SK-N-SH (cell line): ENCODE results near the gene KISS1R. TPM values are rescaled to one million over a fixed set of nuclear protein-coding genes. Genes with fewer than 3 reads are reported as not detected.
A peak's percentile ranks its signal among the peaks of the same experiment; 100 is the strongest.

Experiments
- CTCF ChIA-PET: fragments of 300-600, 350-600 bp; formaldehyde crosslinking; extraction: SDS; loops from one replicate; lab custom pipeline; 2021; lab: Yijun Ruan, JAX
- POLR2A ChIA-PET: fragments of 350-600 bp; sonication (Branson Sonifier 250); formaldehyde crosslinking; extraction: SDS; loops from one replicate; lab custom pipeline; 2020; ENCODE audit warnings: antibody characterized with exemption, inconsistent platforms; lab: Yijun Ruan, JAX
- DNase-seq: peaks from one replicate; pipeline ENCODE4 v3.0.0; 2012
- H2AFZ ChIP-seq: fragments of 200-600 bp; sonication (generic); 2 replicates; pipeline ENCODE4 v1.8.1; 2016; ENCODE audit warnings: antibody characterized with exemption, mild to moderate bottlenecking, low read depth
- H3F3A ChIP-seq: fragments of 200-600 bp; sonication (generic); replicated peaks from 2 replicates; pipeline ENCODE3; 2016; ENCODE audit warnings: antibody characterized with exemption, mild to moderate bottlenecking; ENCODE audit not compliant: insufficient read depth
- H3K27ac ChIP-seq, 2 experiments: fragments of 200-500 bp in 1 of 2; fragments of 200-600 bp in 1 of 2; sonication (Bioruptor generic) in 1 of 2; sonication (generic), shearing (Covaris generic) in 1 of 2; 2 replicates each; pipeline versions ENCODE4 v1.5.1 to v1.6.1; 2014 to 2016; ENCODE audit warnings: low read depth in 2 of 2, inconsistent platforms in 1 of 2, low read length in 1 of 2, mild to moderate bottlenecking in 1 of 2, mixed read lengths in 1 of 2
- H3K27me3 ChIP-seq: fragments of 200-600 bp; sonication (generic), shearing (Covaris generic); 2 replicates; pipeline ENCODE4 v1.6.1; 2016; ENCODE audit warnings: mixed run types; ENCODE audit not compliant: insufficient read depth
- H3K36me3 ChIP-seq, 2 experiments: fragments of 200-500 bp in 1 of 2; fragments of 200-600 bp in 1 of 2; sonication (Bioruptor generic) in 1 of 2; sonication (generic) in 1 of 2; replicated peaks in 1 of 2; 2 replicates each; pipeline versions ENCODE3 to v1.5.1; 2014 to 2016; ENCODE audit warnings: low read length in 1 of 2, mild to moderate bottlenecking in 1 of 2; ENCODE audit not compliant: insufficient read depth in 2 of 2, control insufficient read depth in 1 of 2
- H3K4me1 ChIP-seq, 2 experiments: fragments of 200-500 bp in 1 of 2; fragments of 200-600 bp in 1 of 2; sonication (Bioruptor generic) in 1 of 2; sonication (generic), shearing (Covaris generic) in 1 of 2; 2 replicates each; pipeline versions ENCODE4 v1.5.1 to v1.6.1; 2014 to 2016; ENCODE audit warnings: low read depth in 1 of 2, low read length in 1 of 2, mixed run types in 1 of 2; ENCODE audit not compliant: insufficient read depth in 2 of 2, control insufficient read depth in 1 of 2
- H3K4me2 ChIP-seq: fragments of 200-600 bp; sonication (generic), shearing (Covaris generic); 2 replicates; pipeline ENCODE4 v1.6.1; 2017; ENCODE audit warnings: mixed run types
- H3K4me3 ChIP-seq, 2 experiments: fragments of 200-500 bp in 1 of 2; fragments of 200-600 bp in 1 of 2; sonication (Bioruptor generic) in 1 of 2; sonication (generic), shearing (Covaris generic) in 1 of 2; 2 replicates each; pipeline versions ENCODE4 v1.5.1 to v1.8.1; 2014 to 2016; ENCODE audit warnings: low read depth in 2 of 2, inconsistent platforms in 1 of 2, low read length in 1 of 2, mild to moderate bottlenecking in 1 of 2, mixed read lengths in 1 of 2, moderate library complexity in 1 of 2
- H3K79me2 ChIP-seq: fragments of 200-600 bp; sonication (generic); 2 replicates; pipeline ENCODE4 v1.8.1; 2017; ENCODE audit warnings: mild to moderate bottlenecking; ENCODE audit not compliant: insufficient read depth
- H3K9ac ChIP-seq: fragments of 200-600 bp; sonication (generic); 2 replicates; pipeline ENCODE4 v1.6.1; 2017; ENCODE audit warnings: mixed run types
- H3K9me2 ChIP-seq: fragments of 200-600 bp; sonication (generic); 2 replicates; pipeline ENCODE4 v1.6.1; 2017; ENCODE audit warnings: mixed run types
- H3K9me3 ChIP-seq: fragments of 200-600 bp; sonication (generic); 2 replicates; pipeline ENCODE4 v1.6.1; 2017; ENCODE audit warnings: mixed run types, mild to moderate bottlenecking, moderate library complexity
- H4K20me1 ChIP-seq: fragments of 200-600 bp; sonication (generic); 2 replicates; pipeline ENCODE4 v1.6.1; 2017; ENCODE audit warnings: mild to moderate bottlenecking, mixed run types; ENCODE audit not compliant: insufficient read depth
- CHD2 ChIP-seq: fragments of 150-350 bp; IDR thresholded peaks from 2 replicates; pipeline ENCODE4 v1.6.1; 2018; ENCODE audit warnings: low read length; ENCODE audit not compliant: partially characterized antibody
- ELF1 ChIP-seq: IDR thresholded peaks from 2 replicates; pipeline ENCODE4 v1.4.0; 2012
- EP300 ChIP-seq, 2 experiments: IDR thresholded peaks; 2 replicates each; pipeline versions ENCODE4 v1.4.0 to v1.6.1; 2012; ENCODE audit warnings: borderline replicate concordance in 1 of 2, low read depth in 1 of 2, low read length in 1 of 2
- EZH2phosphoT487 ChIP-seq: fragments of 200-600 bp; sonication (generic); IDR thresholded peaks from 2 replicates; pipeline ENCODE4 v1.6.1; 2017; ENCODE audit warnings: low read depth, mixed run types, mild to moderate bottlenecking, antibody characterized with exemption, moderate library complexity, borderline replicate concordance
- FOXJ3 ChIP-seq: sonication (generic); formaldehyde crosslinking; IDR thresholded peaks from 2 replicates; pipeline ENCODE4 v1.5.1; 2020; ENCODE audit warnings: mild to moderate bottlenecking, missing genetic modification reagents
- FOXM1 ChIP-seq: IDR thresholded peaks from 2 replicates; pipeline ENCODE4 v1.4.0; 2012; ENCODE audit warnings: low read depth, mild to moderate bottlenecking
- GATA2 ChIP-seq: sonication (generic); formaldehyde crosslinking; IDR thresholded peaks from 2 replicates; pipeline ENCODE4 v1.5.0; 2020; ENCODE audit warnings: mild to moderate bottlenecking, missing genetic modification reagents
- JUND ChIP-seq: IDR thresholded peaks from 2 replicates; pipeline ENCODE4 v1.4.0; 2012
- MEF2A ChIP-seq: IDR thresholded peaks from 2 replicates; pipeline ENCODE4 v1.4.0; 2012; ENCODE audit warnings: low read depth, borderline replicate concordance
- MXI1 ChIP-seq: IDR thresholded peaks from 2 replicates; pipeline ENCODE4 v1.6.1; 2012; ENCODE audit warnings: mild to moderate bottlenecking, low read depth, low read length, improper control_type of control experiment
- NFIC ChIP-seq: IDR thresholded peaks from 2 replicates; pipeline ENCODE4 v1.4.0; 2012; ENCODE audit warnings: borderline replicate concordance
- NRF1 ChIP-seq: IDR thresholded peaks from 2 replicates; pipeline ENCODE4 v1.6.1; 2012; ENCODE audit warnings: low read depth, mild to moderate bottlenecking, low read length
- RAD21 ChIP-seq: IDR thresholded peaks from 2 replicates; pipeline ENCODE4 v1.6.1; 2012; ENCODE audit warnings: mild to moderate bottlenecking, low read length
- RCOR1 ChIP-seq: fragments of 150-350 bp; IDR thresholded peaks from 2 replicates; pipeline ENCODE4 v1.6.1; 2017; ENCODE audit warnings: antibody characterized with exemption, low read length
- RFX5 ChIP-seq: IDR thresholded peaks from 2 replicates; pipeline ENCODE4 v1.6.1; 2012; ENCODE audit warnings: mild to moderate bottlenecking, improper control_type of control experiment, low read length
- TAF1 ChIP-seq: IDR thresholded peaks from 2 replicates; pipeline ENCODE4 v1.6.1; 2012; ENCODE audit warnings: low read depth, mild to moderate bottlenecking, low read length, moderate library complexity, borderline replicate concordance
- TEAD4 ChIP-seq: IDR thresholded peaks from 2 replicates; pipeline ENCODE4 v1.4.0; 2012; ENCODE audit warnings: mild to moderate bottlenecking, borderline replicate concordance; ENCODE audit not compliant: insufficient read depth
- WGBS: methylation state at CpG from one replicate; pipeline ENCODE4 v1.1.6; 2017; ENCODE audit warnings: low lambda C conversion rate; 5-methylcytosine and 5-hydroxymethylcytosine counted together
- polyA plus RNA-seq, 3 experiments: library from polyadenylated mRNA; depleted of rRNA; stranded (reverse); fragments of >200 nt; gene quantifications; 2 replicates each; pipeline ENCODE4 v1.2.3, GENCODE V29; 2012
- TF ChIP-seq, protein P1 (sequence below): fragments of 200-600 bp; sonication (generic); IDR thresholded peaks from 2 replicates; pipeline ENCODE4 v1.6.1; 2017; ENCODE audit warnings: antibody characterized with exemption, mild to moderate bottlenecking, moderate library complexity
- TF ChIP-seq, protein P2 (sequence below): fragments of 150-350 bp; IDR thresholded peaks from 2 replicates; pipeline ENCODE4 v1.6.1; 2016; ENCODE audit warnings: mild to moderate bottlenecking, low read depth, low read length
- TF ChIP-seq, protein P3 (sequence below): IDR thresholded peaks from 2 replicates; pipeline ENCODE4 v1.4.0; 2012; ENCODE audit warnings: low read depth

The KISS1R gene
- polyA plus RNA-seq, 1 of the 3 experiments (the other 2 are of a cell fraction): not detected

DNA sequence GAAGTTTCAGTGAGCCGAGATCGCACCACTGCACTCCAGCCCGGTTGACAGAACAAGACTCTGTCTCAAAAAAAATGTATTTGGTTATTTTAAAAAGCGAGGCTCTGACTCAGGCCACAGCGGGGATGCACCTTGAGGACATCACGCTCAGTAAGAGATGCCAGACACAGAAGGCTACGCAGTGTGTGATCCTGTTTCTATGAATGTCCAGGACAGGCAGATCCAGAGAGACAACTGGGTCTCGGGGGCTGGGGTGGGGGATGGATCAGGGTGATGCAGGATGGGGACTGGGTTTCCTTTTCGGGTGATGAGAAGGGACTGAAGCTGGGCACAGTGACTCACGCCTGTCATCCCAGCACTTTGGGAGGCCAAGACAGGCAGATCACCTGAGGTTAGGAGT is 29.5 kb upstream of the KISS1R start:
- Histone ChIP-seq H3K27ac (peak overlapping the region in 1 of 2 experiments; percentile 2; a peak in 2 of 4 replicates), H3K9me2 (no peaks in the 10 kb centered on the region), H3K4me2 (no peak overlapping the region), H3F3A (peaks cover 6% of the 10 kb centered on the region), H3K79me2 (peaks cover 14% of the 10 kb centered on the region), H3K4me3 (no peak overlapping the region), H3K4me1 (peaks cover 0 to 20% of the 10 kb centered on the region in 2 experiments; a peak in 1 of 4 replicates), H3K9ac (no peak overlapping the region), H3K27me3 (no peaks in the 10 kb centered on the region), H4K20me1 (no peaks in the 10 kb centered on the region), H3K9me3 (no peaks in the 10 kb centered on the region), H2AFZ (no peak overlapping the region), H3K36me3 (peaks cover 4 to 51% of the 10 kb centered on the region in 2 experiments)
- no peak for DNase-seq
- ChIA-PET CTCF (interaction anchor here (1.8 kb wide), 1 partner anchor 24 kb away, joined by 5 read pairs; no protein-coding TSS in a partner anchor), POLR2A (no interaction called here)
- TF ChIP-seq ELF1: no peak
- TF ChIP-seq EP300 (IDR thresholded peaks at IDR 0.05; ENCODE audit: borderline replicate concordance in 1 of 2, low read depth in 1 of 2, low read length in 1 of 2): no peak
- TF ChIP-seq CHD2: no peak
- TF ChIP-seq MXI1: no peak
- no peak for TF ChIP-seq RCOR1
- TF ChIP-seq TEAD4: no peak
- TF ChIP-seq NFIC: no peak
- TF ChIP-seq, protein P1, sequence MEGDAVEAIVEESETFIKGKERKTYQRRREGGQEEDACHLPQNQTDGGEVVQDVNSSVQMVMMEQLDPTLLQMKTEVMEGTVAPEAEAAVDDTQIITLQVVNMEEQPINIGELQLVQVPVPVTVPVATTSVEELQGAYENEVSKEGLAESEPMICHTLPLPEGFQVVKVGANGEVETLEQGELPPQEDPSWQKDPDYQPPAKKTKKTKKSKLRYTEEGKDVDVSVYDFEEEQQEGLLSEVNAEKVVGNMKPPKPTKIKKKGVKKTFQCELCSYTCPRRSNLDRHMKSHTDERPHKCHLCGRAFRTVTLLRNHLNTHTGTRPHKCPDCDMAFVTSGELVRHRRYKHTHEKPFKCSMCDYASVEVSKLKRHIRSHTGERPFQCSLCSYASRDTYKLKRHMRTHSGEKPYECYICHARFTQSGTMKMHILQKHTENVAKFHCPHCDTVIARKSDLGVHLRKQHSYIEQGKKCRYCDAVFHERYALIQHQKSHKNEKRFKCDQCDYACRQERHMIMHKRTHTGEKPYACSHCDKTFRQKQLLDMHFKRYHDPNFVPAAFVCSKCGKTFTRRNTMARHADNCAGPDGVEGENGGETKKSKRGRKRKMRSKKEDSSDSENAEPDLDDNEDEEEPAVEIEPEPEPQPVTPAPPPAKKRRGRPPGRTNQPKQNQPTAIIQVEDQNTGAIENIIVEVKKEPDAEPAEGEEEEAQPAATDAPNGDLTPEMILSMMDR: no peak
- TF ChIP-seq RAD21: no peak
- no peak for TF ChIP-seq NRF1
- no peak for TF ChIP-seq JUND
- TF ChIP-seq TAF1: no peak
- no peak for TF ChIP-seq FOXJ3 (CRISPR knock-in tag)
- no peak for TF ChIP-seq RFX5
- TF ChIP-seq MEF2A: no peak
- TF ChIP-seq EZH2phosphoT487: no peak
- TF ChIP-seq, protein P2, sequence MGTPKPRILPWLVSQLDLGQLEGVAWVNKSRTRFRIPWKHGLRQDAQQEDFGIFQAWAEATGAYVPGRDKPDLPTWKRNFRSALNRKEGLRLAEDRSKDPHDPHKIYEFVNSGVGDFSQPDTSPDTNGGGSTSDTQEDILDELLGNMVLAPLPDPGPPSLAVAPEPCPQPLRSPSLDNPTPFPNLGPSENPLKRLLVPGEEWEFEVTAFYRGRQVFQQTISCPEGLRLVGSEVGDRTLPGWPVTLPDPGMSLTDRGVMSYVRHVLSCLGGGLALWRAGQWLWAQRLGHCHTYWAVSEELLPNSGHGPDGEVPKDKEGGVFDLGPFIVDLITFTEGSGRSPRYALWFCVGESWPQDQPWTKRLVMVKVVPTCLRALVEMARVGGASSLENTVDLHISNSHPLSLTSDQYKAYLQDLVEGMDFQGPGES: no peak
- TF ChIP-seq, protein P3, sequence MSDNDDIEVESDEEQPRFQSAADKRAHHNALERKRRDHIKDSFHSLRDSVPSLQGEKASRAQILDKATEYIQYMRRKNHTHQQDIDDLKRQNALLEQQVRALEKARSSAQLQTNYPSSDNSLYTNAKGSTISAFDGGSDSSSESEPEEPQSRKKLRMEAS: no peak
- no peak for TF ChIP-seq FOXM1
- TF ChIP-seq GATA2: no peak
- WGBS: 96% methylated on average over 8 of the region's 10 CpGs
